ENCODE measurements around the gene RGS9.
A peak's percentile ranks its signal among the peaks of the same experiment; 100 is the strongest.
"Not testable (repeated sequence)": the region's sequence is repeated elsewhere in the genome, so short reads cannot be mapped to it uniquely, and the experiment has no call there.

Gene RGS9

DNA sequence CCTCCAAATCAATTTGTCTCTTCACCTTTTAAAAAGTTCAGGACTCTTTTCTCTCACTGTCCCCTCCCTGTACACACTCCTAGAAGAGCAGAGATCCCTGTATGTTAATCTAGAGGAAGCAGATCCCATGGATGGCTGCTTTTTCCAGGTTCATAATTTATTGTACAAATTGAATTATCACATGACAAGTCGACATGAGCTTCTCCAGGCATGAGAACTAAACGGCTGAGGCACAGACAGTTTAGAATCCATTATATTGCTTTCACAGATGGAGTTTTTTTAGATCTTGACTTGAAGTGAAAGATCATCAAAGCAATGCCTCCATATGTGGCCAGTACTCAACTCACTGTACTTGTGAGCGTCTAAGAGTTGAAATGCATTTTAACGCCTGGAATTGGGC is 47.9 kb downstream of the RGS9 start:
- no peak for DNase-seq

GRCh38 chr17:65185668-65186382 is 48.7 kb downstream of the RGS9 start:
- DNase-seq: no peak

DNA sequence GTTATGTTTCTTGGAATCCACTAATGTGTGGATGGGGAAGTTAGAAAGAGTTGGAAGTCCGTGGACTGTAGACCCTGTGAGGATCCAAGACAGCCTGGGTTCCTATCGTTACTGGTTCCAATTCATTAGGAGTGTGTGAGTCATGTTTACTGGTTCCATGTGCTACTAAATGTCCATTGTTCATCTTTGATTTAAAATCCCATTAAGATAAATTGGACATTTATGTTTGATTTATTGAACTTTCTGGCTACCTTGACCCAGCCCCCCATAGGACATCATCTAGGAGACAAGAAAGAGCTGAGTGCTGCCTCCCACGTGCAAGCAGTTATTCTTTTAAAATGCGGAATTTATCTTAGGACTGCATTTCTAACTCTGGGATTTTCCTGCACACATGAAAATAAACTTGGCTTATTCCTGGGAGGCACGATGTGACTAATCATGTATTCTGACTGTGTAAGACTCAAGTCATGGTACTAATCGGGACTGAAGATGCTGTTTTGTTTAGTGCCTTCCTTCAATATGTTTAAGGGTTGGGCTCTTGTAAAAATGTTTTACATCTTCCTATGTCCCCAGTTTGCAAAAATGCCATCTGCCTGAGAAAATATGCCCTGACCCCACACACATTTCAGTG is 53.4 kb downstream of the RGS9 start:
- no peak for DNase-seq

- DNase-seq: peak; percentile 36
Measured at GRCh38 chr17:65191811-65192740, 54.9 kb downstream of the RGS9 start.

DNA sequence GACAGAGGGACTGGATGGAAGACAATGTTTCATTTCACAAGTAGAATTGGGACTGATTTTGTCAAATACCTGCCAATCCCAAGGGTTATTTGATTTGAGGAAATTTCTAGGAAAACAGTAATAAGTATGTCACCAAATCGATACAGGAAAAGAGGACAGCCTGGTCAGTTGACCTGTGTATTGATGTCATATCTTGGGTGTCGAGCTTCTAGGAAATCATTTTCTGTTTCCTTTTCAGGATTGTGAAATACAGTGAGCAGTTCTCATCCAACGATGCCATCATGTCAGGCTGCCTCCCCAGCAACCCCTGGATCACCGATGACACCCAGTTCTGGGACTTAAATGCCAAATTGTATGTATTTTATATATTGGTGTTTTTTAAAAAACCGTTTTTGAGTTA is 56.1 kb downstream of the RGS9 start:
- DNase-seq: peak; percentile 36

DNA sequence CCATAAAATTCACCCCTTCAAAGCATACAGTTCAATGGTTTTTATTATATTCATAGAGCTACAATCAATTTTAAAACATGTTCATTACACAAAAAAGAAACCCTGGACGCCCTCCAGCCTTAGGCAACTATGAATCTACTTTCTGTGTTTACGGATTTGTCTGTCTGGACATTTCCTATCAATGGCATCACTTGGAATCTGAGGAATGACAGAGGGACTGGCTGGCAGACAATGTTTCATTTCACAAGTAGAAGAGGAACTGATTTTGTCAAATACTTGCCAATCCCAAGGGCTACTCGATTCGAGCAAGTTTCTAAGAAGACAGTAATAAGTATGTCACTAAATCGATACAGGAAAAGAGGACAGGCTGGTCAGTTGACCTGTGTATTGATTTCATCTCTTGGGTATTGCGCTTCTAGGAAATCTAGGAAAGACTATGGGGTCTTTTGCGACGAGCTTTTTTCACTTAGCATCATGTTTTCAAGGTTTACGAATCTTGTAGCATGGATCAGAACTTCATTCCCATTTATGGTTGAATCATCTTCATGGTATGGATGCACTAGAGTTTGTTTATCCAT is 56.6 kb downstream of the RGS9 start:
- DNase-seq: no peak

DNA sequence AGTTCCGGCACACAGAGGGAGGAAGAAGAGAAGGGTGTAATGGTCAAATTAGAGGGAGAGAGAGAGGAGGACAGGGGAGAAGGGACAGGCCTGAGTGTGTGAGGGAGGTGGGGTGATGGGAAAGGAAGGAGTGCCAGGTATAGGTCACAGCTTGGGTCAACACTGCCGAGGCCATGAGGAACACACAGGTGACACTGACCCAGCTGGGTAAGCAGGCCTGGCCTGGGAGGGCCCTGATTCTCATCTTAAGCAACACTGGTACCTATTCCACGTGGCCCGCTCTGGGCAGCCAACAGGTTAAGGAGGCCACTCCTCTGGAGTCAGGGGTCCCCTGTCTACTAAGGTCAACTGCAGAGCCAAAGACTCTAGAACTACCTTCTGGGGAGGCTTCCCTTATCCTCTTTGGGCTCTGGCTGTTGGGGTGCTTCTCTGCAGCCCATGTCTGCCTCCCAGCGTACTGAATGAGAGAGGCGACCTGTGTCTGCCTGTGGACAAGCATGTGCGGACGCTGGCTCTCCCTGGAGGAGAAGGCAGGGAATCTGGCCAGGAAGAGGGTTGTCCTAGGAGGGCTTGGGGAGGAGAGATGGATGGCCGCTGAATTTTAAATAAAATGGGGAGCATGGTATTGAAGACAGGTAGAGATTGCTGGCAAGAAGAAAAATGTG is 57.6 kb downstream of the RGS9 start:
- DNase-seq: no peak

DNA sequence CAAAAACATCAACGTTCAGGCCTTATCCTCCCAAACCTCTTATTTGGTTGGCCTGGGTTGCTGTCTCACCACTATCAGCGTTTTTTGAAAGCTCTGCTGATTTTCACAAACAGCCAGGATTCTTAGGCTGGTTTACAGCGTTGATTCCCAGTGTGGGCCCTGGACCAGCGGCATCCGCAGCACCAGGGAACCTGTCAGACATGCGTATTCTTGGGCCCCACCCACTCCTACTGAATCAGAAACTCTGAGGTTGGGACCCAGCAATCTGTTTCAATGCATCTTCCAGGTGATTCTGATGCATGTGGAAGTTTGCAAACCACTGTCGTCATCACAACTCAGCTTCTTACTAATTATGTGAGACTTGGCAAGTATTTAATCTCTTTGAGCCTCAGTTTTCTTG is 58.5 kb downstream of the RGS9 start:
- no peak for DNase-seq

DNA sequence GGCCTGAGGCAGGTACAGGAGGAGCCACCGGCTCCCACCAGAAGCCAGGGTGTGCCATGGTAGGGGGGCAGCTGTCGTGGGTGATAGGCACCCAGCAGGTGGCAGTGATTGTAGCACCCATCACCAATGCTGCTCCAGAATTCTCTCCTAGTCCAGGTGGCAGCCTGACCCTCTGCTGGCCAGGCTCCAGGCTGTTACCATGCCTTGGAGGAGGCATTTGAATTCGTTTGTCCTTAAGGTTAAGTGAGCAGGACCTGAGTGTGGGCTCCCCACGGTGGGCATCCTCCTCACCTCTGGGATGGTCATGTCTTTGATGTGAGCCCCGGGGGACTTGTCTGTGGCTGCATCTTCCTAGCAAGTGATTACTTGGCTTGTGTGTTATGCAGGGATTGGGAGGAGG is 59.4 kb downstream of the RGS9 start:
- no peak for DNase-seq

DNA sequence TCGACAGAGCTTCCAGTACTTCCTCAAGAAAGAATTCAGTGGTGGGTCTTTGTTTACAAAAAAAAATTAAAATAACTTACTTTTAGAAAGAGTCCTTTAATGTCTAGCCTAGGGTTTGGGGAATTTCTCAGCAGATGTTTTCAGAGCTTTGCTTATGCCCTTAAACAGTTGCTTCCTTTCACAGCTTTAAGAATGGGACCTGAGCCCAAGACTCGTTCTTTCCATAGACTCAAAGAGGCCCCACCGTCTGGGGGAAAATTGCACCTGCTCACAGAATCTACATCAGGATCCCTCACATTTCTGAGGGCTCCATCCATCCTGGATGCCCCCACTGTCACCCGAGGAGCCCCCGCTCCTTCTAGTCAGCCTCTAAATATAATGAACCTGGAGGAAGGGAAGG is 60.0 kb downstream of the RGS9 start:
- no peak for DNase-seq

DNA sequence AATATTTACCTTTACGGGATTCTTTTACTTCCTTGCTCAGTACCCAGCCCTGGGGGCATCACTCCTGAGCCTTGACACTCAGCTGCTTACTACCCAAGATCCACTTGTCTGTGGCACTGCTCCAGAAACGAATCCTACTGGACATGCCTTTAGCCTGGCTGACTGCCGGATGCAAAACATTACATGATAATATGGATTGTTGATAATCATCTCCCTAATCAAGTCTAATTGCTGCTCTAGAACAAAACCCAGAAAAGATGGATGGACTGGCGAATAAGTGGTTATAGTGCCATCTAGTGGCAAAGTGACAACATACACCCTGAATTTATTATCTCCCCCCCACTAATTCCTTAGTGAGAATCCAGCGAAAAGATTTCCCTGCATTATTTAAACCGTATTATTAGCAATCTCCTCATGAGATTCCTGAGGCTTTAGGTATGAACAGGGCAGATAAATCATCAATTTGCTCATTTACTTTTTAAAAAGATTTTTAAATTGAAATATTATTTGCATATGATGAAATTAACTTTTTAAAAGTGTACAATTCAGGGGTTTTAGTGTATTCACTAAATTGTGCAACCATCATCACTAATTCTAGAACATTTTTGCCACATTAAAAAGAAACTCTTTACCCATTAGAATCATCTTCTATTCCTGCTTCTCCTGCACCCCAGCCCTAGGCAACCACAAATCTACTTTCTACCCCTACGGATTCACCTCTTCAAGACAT is 61.6 kb downstream of the RGS9 start:
- peak; percentile 68 for DNase-seq

DNA sequence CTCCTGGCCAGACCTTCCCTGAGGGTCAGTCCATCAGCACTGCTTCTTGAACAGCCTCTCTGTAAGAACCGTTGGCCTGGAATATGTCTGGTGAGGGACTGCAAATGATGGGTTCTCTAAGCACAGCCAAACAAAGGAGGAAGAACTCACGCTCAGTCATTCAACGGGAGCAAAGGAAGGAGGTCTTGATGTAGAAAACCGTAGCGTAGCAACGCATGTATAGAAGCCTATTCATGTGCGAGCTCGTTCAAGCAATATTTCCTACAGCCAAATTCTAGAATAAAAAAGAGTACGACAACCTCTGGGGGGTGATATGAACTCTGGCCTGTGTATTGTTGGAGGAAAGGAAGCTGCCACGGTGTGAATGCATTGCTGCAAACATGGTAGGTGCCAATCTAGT is 64.2 kb downstream of the RGS9 start:
- no peak for DNase-seq

GRCh38 chr17:65202844-65203571 is 65.8 kb downstream of the RGS9 start:
- no peak for DNase-seq

GRCh38 chr17:65204001-65204400 is 66.8 kb downstream of the RGS9 start:
- DNase-seq: no peak

DNA sequence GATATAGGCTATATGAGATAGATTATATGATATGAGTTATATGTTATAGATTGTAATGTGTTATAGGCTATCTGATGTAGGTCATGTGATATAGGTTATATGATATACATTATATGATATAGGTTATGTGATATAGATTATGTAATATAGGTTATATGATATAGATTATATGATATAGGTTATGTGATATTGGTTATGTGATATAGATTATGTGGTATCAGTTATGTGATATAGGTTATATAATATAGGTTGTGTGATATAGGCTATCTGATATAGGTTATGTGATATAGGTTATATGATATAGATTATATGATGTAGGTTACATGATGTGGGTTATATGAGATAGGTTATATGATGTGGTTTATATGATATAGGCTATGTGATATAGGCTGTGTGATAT is 68.5 kb downstream of the RGS9 start:
- DNase-seq: no peak

GRCh38 chr17:65207448-65207847 is 70.3 kb downstream of the RGS9 start:
- not testable (repeated sequence) for DNase-seq

- no peak for DNase-seq
Measured at GRCh38 chr17:65208717-65209116, 71.5 kb downstream of the RGS9 start.

DNA sequence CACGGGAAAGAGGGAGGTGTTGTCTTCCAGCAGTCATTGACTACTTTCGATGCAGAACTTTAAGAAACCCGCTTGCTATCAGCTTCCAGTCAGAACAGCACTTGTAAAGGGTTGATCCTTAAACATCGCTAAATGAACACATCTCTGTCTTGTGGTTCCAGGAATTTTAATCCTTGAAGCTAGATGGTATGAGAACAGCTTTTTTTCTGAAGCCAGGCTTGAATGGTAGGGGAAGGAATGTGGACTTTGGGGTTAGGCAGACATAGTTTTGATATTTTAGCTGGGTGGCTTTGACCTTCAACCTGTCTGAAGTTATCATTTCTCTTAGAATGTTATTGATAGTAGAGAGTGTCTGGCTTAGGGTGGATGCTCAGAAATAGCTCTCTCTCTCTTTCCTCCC is 81.1 kb downstream of the RGS9 start:
- no peak for DNase-seq

DNA sequence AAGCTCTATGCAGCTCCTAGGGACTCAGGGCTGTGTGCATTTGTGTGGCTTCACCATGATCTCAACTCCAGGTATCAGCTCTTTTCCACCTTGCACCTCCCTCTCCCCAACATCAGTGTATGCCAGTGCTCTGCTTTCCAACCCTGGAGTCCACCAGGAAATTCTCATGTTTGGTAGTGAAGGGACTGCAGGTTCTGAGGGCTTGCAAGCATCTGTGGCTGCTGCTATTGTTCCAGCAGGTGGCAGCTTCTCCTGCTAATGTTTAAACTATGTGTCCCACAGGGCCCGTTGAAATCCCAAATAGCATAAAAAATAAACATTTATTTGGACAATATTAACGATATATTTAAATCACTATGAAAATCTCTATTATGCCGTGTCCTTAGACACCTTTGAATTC is 82.0 kb downstream of the RGS9 start:
- no peak for DNase-seq

DNA sequence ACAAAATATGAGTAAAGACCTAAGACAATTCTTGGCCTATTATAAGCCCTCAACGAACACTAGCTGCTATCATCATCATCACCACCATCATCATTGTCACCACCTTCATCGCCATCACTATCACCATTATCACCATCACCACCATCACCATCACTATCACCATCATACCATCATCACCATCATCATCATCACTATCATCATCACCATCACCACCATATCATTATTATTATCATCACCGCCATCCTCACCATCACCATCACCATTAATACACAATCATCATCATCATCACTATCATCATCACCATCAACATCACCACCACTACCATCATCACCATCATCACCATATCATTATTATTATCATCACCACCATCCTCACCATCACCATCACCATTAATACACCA is 82.5 kb downstream of the RGS9 start:
- no peak for DNase-seq

DNA sequence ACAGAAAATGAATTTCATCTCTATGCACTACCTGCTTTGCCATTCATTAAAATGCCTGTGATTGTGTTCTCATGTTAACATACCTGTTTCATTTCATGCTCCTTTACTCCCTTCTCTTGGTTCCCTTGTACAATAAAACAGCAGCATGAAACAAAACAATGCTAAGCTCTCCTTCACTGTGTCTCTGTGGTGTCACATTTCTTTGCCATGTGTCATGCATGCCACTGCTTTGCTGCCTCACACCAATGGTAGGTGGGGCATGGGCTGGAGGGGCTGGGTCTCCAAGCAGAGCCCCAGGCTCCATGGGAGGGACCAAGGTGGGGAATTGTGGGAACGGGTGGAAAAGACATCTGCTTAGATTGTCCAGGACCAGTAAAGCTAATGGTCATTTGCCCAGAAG is 83.6 kb downstream of the RGS9 start:
- no peak for DNase-seq
